Measurements from ENCODE around the gene LCN15. TPM values are rescaled to one million over a fixed set of nuclear protein-coding genes. Genes with fewer than 3 reads are reported as not detected.
"Not testable (repeated sequence)": the region's sequence is repeated elsewhere in the genome, so short reads cannot be mapped to it uniquely, and the experiment has no call there.

The LCN15 gene
- total RNA-seq, 1 donor from 2014 or later: not detected

DNA sequence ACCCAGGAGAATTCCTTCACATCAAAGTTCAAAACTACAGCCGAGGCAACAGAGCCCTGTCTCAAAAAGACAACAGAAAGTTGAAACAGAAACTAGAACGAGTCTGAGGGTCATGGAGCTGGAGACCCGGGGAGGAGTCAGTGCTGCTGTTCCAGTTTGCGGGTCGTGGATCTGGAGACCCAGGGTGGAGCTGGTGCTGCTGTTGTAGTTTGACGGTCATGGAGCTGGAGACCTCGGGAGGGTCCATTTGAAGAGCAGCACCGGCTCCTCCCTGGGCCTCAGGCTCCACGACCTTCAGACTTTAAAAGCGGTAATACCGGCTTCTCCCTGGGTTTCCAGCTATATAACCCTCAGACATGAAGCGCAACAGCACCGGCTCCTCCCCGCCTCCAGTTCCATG is 13.0 kb upstream of the LCN15 start:
- intact Hi-C loops (cut with micrococcal nuclease): no loop called here

DNA sequence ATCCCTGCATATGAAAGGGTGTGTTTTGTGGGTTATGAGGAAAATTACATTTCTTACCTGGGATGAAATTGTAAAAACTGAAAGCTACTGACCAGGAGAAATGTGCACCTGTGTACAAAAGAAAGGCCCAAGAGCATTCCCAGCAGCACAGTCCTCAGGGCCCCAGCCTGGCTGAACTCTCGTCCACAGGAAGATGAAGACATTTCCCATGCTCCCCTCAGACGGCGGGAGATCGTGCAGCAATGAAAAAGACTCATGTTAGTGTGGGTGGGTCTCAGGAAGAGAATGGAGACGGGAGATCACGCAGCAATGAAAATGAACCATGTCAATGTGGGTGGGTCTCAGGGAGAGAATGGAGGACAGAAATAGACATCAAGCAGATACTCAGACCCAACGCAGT is 12.6 kb upstream of the LCN15 start:
- intact Hi-C loops (cut with micrococcal nuclease): no loop called here

DNA sequence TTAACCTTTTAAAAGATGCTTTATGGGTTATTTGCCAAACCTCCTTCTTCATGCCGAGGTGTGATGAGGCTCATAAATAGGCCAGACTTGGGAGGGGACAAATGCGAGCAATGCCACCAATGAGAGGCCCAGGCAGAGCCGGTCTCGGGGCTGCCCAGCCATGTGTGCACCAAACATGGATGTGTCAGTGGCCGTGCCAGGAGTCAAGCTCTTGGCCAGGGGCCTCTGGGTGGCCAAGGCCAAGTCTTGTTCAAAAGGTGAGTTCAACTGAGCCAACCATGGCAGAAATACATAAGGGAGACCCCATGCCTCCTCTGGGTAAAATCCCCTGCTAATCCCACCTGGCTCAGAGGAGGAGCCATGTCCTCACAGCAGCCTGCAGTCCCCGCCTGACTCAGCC is 10.9 kb upstream of the LCN15 start:
- intact Hi-C loops (cut with micrococcal nuclease): no loop called here

DNA sequence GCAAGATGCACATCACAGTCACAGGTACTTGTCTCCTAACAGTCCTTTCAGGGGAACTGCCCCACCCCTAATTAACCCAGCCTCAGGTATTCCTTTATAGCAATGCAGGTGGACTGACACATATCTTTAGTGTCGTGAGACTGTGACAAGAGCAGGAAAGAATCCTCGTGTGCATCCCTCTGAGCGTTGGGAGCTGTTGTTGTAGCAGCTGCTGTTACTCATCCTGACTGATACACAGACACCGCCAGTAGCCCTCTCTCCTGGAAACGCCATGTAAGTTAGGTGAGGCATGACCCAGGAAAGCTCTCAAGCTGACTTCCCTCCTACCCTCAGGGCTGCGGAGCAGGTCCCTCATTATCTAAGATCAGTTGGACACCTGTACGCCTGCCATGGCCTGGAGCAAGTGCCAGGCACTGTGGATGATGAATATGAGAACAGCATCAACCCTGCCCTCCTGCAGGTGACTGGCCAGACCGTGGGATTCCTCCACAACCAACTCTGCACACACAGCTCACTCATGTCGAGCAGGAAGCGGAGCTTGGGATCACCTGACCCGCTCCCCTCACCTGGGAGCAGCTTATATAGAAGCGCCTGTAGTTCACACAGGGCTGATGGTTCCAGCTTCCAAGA is 10.2 kb upstream of the LCN15 start:
- intact Hi-C loops (cut with micrococcal nuclease): no loop called here

DNA sequence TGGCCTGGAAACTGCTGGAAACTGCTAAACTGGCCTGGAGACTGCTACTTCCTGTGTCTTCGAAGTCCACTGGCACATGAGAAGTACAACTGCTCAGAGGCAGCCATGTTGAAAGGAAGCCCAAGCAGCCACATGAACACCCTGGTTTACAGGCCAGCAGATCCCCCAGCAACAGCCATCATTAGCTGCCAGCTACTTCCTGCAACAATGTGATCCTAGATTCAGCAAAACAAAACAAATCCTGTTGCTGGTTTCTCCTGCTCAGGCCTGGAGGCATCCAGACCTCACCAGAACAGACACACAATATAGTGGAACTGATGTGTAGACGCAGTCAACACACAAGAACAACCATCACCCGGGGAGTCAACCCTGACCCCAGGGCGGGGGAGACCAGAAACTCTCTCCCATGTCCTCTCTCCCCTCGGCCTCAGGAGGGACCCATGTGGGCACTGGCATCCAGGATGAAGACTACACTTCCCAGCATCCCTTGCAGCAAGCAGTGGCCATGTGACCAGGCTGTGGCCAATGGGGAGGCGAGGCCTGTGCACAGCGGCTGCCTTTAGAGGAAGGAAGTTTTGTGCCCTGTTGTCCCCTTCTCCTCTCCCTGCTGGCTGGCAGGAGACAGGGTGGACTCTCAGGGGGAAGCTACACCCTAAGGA is 9.2 kb upstream of the LCN15 start:
- intact Hi-C loops (cut with micrococcal nuclease): no loop called here

DNA sequence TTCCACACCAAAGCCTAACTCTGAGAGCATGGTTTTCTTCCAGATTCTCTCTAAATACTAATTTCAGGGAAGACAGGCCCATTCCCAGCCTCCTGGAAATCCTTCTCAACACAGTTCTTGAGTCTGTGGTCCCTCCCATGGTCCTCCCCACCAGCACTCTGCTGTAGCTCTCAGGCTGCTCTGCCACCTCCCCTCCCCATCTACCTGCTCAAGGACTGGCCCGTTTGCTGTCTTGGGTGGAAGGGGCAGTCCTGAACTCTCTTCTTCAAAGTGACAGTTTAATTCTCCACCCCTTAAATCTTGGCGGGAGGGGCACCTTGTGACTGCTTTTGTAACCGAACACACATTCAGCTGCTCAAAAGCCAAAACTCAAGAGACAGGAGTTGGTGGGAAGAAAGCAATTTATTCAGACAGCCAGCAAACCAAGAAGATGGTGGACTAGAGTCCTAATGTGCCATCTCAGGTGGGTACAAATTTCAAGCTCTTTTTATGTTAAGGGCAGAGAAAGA is 7.6 kb upstream of the LCN15 start:
- intact Hi-C loops (cut with micrococcal nuclease): no loop called here

DNA sequence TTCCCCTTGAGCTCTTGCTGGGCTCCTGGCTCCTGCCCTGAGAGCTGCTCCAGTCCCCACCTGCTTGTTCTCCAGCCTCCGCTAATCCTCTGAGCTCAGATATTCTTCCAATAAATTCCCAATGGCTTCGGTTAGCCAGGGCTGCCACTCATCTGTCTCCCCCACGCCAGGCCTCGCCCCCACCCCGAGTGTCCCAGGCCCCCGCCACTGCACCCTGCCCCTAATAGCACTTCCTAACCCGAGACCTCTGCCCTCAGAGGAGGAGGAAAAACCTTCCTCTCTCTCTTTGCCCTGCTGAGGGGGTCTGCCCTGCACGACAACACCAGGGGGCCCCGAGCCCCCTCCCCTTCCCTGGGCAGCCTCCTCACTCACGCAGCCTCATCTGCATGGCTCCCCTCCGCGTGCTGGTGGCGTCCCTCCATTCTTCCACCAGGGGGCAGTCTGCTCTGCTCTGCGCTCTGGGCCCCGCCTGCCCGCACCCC is 5.4 kb upstream of the LCN15 start:
- intact Hi-C loops (cut with micrococcal nuclease): no loop called here

DNA sequence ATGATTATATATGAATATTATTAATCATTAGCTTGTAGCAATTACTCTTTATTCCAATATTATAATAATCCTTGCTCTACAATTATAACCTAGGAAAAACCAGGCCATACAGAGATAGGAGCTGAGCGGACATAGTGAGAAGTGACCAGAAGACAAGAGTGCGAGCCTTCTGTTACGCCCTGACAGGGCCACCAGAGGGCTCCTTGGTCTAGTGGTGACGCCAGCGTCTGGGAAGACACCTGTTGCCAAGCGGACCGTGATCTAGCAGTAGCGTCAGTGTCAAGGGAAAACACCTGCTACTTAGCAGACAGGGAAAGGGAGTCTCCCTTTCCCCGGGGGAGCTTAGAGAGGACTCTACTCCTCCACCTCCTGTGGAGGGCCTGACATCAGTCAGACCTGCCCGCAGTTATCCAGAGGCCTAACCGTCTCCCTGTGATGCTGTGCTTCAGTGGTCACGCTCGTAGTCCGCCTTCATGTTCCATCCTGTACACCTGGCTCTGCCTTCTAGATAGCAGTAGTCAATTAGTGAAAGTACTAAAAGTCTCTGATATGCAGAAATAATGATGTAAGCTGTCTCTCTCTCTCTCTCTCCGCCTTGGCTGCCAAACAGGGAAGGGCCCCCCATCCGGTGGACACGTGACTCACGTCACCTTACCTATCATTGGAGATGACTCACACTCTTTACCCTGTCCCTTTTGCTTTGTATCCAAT is 2.2 kb upstream of the LCN15 start:
- intact Hi-C loops (cut with micrococcal nuclease): not testable (repeated sequence)

DNA sequence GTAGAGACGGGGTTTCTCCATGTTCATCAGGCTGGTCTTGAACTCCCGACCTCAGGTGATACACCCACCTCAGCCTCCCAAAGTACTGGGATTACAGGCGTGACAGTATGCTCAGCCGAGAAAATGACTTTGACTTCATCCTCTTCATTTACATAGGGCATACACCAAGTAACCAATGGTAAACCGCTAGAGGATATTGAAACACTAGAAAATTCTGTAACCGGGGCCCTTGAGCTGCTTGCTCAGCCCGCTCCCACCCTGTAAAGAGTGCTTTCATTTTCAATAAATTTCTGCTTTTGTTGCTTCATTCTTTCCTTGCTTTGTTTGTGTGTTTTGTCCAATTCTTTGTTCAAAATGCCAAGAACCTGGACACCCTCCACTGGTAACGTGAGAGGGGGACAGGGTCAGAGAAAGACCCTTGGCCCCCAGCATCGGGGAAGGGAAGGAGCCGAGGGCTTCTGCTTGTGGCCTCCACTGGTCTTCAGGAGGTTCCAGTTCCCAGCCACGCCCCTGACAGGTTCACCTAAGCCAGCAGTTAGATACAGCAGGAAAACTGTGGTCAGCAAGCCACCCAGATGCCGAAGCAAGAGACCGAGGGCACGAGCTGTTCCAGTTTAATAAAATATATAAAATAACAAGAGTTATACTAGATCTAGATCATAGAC is 1.6 kb upstream of the LCN15 start:
- intact Hi-C loops (cut with micrococcal nuclease): not testable (repeated sequence)

DNA sequence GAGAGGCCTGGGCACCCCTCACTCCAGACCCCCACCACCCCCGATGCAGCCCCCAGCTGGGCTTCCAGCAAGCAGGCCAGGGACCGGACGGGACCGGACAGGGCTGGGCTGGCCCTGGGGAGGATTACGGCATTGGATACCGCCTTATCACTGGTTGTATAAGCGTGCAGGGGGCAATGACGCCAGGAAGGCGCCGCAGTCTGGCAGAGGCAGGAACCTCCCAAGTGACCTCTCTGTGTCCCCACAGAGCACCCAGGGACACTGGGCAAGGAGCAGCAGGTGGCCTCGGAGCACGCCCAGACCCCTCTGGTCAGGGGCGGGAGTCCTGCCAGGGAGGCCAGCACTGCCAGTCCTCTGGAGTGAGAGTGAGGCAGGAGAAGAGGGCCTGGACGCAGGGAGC is 723 bp upstream of the LCN15 start:
- intact Hi-C loops (cut with micrococcal nuclease): no loop called here

DNA sequence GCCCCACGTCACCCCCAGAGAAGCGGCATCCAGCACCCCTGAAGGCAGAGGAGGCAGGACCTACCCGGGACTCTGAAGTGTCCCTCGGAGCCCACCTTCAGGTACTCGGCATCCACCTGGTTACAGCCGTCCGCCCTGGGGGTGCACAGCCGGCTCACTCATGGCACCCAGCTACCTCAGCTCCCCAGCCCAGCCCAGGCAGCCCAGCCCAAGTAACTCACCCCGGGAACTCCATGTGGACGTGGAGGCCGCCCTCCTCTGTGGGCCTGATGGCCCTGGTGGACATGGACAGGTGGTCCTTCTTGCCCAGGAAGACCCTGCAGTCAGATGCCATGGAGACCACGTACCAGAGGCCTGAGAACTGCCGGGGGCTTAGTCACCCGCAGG is 676 bp downstream of the LCN15 start:
- intact Hi-C loops (cut with micrococcal nuclease): no loop called here

DNA sequence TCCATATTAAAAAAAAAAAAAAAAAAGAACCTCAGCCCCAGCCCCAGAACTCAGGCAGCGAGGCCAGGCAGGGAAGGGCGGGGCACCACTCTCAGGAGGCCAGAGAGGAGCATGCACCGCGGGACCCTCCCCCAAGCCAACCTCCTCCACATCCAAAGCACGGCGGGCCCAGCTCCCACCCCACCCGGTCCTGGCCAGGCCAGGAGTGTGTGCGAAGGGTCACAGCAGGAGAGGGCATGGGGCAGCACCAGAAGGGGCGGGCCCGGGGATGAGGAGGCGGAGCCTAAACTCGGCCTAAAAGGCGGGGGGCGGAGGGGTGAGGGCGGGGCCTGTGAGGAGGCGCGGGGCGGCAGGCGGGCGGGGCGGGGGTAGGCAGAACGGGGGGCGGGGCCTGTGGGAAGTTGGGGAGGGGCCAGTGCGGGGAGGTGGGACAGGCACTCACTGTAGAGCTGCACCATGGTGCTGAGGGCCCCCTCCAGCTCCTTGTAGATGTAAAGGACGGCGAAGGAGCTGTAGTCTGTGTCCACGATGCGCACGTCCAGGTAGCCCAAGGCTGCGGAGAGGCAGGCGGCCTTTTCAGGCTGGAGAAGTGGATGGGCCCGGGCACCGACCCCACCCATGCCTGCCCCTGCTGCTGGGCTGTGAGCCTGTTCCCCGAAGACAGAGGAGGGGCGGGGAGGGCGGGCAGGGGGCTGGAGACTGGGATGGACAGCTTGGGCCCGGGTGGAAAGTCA is 1.2 kb downstream of the LCN15 start:
- intact Hi-C loops (cut with micrococcal nuclease): no loop called here

DNA sequence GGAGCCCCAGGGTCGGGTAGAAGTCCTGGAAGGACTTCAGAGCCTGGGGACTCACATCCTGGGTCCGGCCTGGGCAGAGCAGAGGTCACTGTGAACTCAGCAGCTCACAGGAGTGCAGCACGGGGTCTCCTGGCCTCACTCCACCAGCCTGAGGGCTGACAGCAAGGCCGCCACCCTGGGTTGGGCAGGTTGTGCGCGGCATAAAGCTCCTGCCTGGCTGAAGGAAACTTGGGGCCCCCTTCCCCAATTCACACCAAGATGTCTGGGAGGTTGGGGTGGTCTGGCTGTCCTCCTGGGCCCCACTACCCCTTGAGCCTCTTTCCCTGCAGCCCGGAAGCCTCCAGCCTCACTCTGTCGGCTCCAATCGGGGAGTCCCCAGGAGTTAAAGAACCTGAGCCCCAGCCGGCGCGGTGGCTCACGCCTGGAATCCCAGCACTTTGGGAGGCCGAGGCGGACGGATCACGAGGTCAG is 2.1 kb downstream of the LCN15 start:
- intact Hi-C loops (cut with micrococcal nuclease): no loop called here

DNA sequence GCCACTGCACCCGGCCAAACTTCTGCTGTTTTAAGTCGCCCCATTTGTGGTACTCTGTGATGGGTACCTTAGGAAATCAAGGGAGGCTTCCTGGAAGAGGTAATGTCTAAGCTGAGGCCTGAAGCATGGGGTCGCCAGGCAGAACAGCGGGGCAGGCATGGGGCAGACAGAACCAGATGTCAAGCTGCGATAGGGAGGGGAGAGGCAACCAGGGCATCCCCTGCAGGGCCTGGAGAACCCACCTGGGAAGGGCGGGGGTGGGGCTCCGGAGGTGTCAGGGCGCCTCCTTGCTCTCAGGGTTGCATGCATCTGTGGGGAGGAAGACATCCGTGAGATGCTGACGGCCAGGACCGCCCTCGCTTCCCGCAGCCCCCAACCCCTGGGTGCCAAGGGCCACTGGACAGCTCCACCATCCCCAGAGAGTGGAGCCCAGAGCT is 2.8 kb downstream of the LCN15 start:
- intact Hi-C loops (cut with micrococcal nuclease): no loop called here

DNA sequence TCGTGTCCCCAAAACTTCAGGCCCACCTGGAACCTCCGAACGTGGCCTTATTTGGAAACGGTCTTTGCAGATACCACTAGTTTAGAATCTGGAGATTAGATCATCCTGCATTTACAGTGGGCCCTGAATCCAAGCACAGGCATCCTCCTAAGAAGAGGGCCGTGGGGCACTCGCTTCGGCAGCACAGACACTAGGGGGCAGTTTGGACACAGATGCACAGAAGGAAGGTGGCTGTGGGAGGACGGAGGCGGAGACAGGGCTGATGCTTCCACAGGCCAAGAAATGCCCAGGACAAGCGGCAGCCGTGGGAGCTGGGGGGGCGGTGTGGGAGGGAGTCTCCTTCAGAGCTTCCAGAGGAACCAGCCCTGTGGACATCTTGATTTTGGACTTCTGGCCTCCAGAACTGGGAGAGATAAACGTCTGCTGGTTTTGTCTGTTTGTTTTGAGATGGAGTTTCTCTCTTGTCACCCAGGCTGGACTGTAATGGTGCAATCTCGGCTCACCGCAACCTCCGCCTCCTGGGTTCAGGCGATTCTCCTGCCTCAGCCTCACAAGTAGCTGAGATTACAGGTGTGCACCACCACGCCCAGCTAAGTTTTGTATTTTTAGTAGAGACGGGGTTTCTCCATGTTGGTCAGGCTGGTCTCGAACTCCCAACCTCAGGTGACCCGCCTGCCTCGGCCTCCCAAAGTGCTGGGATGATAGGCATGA is 3.3 kb downstream of the LCN15 start:
- intact Hi-C loops (cut with micrococcal nuclease): not testable (repeated sequence)

DNA sequence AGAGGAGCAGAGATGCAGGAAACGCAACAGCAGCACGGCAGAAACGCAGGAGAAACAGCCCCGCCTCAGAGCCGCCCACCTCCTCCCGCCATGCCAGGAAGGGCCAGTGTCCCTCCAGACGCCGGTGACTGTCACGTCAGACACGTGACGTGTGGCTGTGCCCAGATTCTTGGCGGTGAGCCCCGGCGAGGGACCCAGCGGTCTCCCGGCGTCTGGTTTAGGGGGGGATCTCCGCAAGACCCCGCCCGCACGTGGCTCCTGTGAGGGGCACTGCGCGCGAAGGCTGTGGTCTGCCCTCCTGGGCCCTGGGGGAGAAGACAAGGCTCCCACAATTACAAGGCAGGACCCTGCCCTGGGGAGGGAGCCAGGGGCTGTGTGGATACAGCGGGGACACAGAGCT is 3.9 kb downstream of the LCN15 start:
- intact Hi-C loops (cut with micrococcal nuclease): no loop called here

DNA sequence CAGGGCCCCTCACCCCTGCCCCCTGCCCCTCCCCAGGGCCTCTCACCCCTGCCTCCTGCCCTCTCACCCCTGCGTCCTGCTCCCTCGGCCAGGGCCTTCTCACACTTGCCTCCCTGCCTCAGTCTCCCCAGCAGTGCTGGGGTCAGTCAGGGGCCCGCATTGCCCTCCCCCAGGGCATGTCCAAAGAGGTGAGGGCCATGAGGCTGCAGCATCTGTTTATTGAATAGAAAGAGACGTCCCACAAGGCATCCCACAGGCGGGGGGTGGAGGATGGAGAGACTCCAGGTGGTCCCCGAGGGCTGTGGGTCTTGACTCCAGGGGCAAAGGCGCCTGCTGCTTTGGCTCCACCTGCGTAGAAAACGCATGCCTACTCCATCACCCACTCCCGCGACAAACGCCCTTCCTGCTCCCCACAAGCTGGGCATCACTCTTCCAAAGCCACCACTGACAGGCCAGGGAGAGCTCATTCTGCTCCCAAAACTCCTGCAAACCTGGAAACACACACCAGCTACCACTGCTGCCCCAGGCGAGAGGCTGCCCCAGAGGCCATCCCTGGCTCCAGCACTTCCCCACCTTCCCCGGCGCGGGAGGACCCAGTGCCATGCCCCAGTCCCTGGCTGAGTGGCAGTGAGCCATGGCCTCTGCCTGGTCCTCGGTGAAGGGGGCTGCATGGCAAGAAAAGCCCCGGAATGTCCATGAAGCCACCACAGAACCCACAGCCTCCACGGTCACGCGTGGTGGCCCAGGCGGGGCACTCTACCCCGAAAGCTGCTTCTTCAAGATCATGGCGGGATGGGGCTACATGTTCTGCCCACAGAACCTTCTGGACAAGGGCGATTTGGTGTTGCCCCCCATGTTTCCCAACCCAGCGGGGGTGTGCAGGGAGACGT is 4.6 kb downstream of the LCN15 start:
- intact Hi-C loops (cut with micrococcal nuclease): no loop called here

DNA sequence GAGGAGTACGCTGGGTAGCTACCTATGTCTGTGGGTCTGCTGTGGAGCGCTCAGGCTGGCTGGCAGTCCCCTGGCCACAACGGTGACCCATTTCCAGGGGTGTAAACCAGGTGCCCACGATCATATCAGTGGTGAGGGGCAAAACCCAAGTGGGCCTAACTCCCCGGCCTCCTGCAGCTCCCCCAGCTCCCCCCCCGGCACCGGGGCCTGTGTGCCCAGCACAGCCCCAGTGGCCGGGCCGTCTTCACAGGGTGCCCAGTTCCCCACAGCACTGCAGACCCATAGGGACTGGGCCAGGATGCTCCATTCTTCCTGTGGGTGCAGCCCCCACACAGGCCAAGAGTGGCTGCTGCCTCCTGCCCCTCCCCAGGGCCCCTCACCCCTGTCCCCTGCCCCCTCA is 5.3 kb downstream of the LCN15 start:
- intact Hi-C loops (cut with micrococcal nuclease): no loop called here

DNA sequence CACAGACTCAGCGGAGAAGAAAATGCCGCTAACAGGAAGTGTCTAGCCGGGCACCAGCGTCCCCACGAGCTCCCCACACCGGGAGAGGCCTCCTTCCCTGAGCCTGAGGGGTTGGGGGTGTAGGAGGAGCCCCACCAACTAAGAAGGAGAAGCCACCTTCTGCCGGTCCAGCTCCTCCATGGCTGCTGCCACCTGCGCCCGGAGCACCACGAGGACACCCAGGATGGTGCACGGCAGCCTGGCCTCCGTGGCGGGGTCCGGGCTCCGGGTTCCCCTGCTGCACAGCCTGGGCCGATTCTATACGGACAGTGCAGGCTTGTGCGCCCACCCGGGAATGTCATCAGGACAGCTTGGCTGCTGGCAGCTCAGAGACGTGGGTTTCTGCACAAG is 6.6 kb downstream of the LCN15 start:
- intact Hi-C loops (cut with micrococcal nuclease): no loop called here

Data from T-helper 1 cell treated with Interleukin-12 subunit alpha and Interleukin-12 subunit beta and Interleukin-4 antibody, amounts not matched to agents 30 ng/mL and 1 ng/mL, for 36 hours (primary cell).